Prostate gland (tissue), 2 donors: ENCODE results near the gene ZNF197. TPM values are rescaled to one million over a fixed set of nuclear protein-coding genes. Genes with fewer than 3 reads are reported as not detected.

ENCODE experiments used
- DNase-seq: peaks from one replicate; pipeline ENCODE4 v3.0.0-alpha.2; 2019; ENCODE audit warnings: low spot score
- H3K27ac ChIP-seq, 2 donors: fragments of 200-600 bp; sonication (generic); 2 replicates each; pipeline ENCODE4 v1.5.1; 2017 to 2019
- H3K27me3 ChIP-seq: fragments of 200-600 bp; sonication (generic); replicated peaks from 2 replicates; pipeline ENCODE4 v1.5.1; 2019; ENCODE audit not compliant: insufficient read depth
- H3K36me3 ChIP-seq, 2 donors: fragments of 200-600 bp; sonication (generic); 1 replicate in 1 of 2; 2 replicates in 1 of 2; pipeline versions ENCODE4 v1.5.1 to v1.8.1; 2017 to 2019
- H3K4me1 ChIP-seq: fragments of 200-600 bp; sonication (generic); replicated peaks from 2 replicates; pipeline ENCODE4 v1.5.1; 2019
- H3K4me3 ChIP-seq, 2 donors: fragments of 200-600 bp; sonication (generic); 2 replicates each; pipeline ENCODE4 v1.5.1; 2017 to 2019
- H3K9me3 ChIP-seq: fragments of 200-600 bp; sonication (generic); 2 replicates; pipeline ENCODE4 v1.5.1; 2017
- POLR2A ChIP-seq: fragments of 450-650 bp; IDR thresholded peaks from one replicate; pipeline ENCODE4 v1.6.1; 2016; ENCODE audit warnings: antibody characterized with exemption, mild to moderate bottlenecking
- POLR2AphosphoS5 ChIP-seq: sonication (generic); formaldehyde crosslinking; IDR thresholded peaks from one replicate; pipeline ENCODE4 v1.6.1; 2017; ENCODE audit warnings: antibody characterized with exemption
- WGBS: methylation state at CpG from one replicate; pipeline ENCODE4 v1.1.5; 2018; 5-methylcytosine and 5-hydroxymethylcytosine counted together
- intact Hi-C: fragments of 100-400 bp; cut with DNase I; formaldehyde crosslinking; loops from one replicate; pipeline ENCODE4 v1.14.2; 2022
- total RNA-seq, 2 donors: library from RNA; depleted of rRNA; stranded (reverse); fragments of >200 nt; gene quantifications; one replicate each; pipeline ENCODE4 v1.1.0, GENCODE V29; 2016
- TF ChIP-seq, protein P1 (sequence below), 4 experiments: fragments of 200-600 bp in 2 of 4; fragments of 450-650 bp in 2 of 4; sonication (generic) in 2 of 4; IDR thresholded peaks; 1 replicate in 3 of 4; 2 replicates in 1 of 4; pipeline ENCODE4 v1.5.1; 2016 to 2019; ENCODE audit warnings: antibody characterized with exemption in 4 of 4, mild to moderate bottlenecking in 2 of 4, moderate library complexity in 2 of 4

ZNF197 gene
- total RNA-seq, 2 donors from 2014 or later, result 16.9 to 20.6 TPM

GRCh38 chr3:44584646-44585501 is 40.0 kb upstream of the ZNF197 start, which contains the start of gene ZNF660:
Gene ZNF660 (plus strand): TSS chr3:44584964. CDS start chr3:44594194, 9,230 bp downstream.
- Histone ChIP-seq H3K4me1 (no peaks in the 10 kb centered on the region), H3K27ac (peak within 1 kb of the TSS; percentile 26 to 31), H3K9me3 (no peaks in the 10 kb centered on the region), H3K27me3 (no peaks in the 10 kb centered on the region), H3K36me3 (no peaks in the 10 kb centered on the region), H3K4me3 (peak within 1 kb of the TSS; percentile 43)
- TF ChIP-seq POLR2A (no peak), POLR2AphosphoS5 (peak; percentile 20)
- TF ChIP-seq, protein P1, sequence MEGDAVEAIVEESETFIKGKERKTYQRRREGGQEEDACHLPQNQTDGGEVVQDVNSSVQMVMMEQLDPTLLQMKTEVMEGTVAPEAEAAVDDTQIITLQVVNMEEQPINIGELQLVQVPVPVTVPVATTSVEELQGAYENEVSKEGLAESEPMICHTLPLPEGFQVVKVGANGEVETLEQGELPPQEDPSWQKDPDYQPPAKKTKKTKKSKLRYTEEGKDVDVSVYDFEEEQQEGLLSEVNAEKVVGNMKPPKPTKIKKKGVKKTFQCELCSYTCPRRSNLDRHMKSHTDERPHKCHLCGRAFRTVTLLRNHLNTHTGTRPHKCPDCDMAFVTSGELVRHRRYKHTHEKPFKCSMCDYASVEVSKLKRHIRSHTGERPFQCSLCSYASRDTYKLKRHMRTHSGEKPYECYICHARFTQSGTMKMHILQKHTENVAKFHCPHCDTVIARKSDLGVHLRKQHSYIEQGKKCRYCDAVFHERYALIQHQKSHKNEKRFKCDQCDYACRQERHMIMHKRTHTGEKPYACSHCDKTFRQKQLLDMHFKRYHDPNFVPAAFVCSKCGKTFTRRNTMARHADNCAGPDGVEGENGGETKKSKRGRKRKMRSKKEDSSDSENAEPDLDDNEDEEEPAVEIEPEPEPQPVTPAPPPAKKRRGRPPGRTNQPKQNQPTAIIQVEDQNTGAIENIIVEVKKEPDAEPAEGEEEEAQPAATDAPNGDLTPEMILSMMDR (IDR thresholded peaks at IDR 0.05), result no peak
- under 1% methylated on average over 39 of the region's 41 CpGs for WGBS
- intact Hi-C loops, result no loop called here
- DNase-seq, result no peak

- H3K36me3 ChIP-seq, result no peaks in the 10 kb centered on the region
- WGBS, result 68% methylated on average over 1 of the region's 1 CpG
- H3K4me1 ChIP-seq, result no peaks in the 10 kb centered on the region
- H3K27me3 ChIP-seq, result no peaks in the 10 kb centered on the region
- H3K4me3 ChIP-seq, result no peak overlapping the region
- intact Hi-C loops, result no loop called here
- H3K9me3 ChIP-seq, result no peaks in the 10 kb centered on the region
- H3K27ac ChIP-seq, result no peak overlapping the region
- DNase-seq, result no peak
- no peak for TF ChIP-seq POLR2AphosphoS5
- TF ChIP-seq, protein P1 (IDR thresholded peaks at IDR 0.05), result no peak
- TF ChIP-seq POLR2A, result no peak
These were observed 28.2 kb upstream of the ZNF197 start for GRCh38 chr3:44596621-44597020.

DNA sequence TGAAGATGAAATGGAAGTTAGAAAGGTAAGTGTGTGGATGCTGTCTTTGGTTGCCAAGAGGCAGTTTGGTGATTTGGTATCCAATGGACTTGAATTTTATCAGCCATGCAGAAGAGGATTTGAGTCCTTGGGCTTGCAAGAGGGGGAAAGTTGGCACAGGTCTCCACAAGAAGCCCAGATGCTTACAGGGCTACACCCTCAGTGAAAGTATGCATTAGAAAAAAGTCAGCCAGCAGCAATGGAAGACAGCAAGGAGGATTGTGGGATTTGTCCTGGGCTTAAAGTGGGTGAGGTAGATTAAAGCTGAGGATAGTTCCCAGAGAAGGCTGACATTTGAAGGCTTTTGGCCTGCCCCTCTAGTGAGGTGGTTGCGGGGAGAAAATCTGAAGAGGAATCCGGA is 23.1 kb upstream of the ZNF197 start:
- Histone ChIP-seq H3K36me3 (no peaks in the 10 kb centered on the region), H3K4me1 (no peaks in the 10 kb centered on the region), H3K27ac (no peak overlapping the region), H3K9me3 (no peaks in the 10 kb centered on the region), H3K27me3 (no peaks in the 10 kb centered on the region), H3K4me3 (no peak overlapping the region)
- WGBS, result 99% methylated on average over 2 of the region's 2 CpGs
- TF ChIP-seq POLR2A, result no peak
- TF ChIP-seq POLR2AphosphoS5, result no peak
- TF ChIP-seq, protein P1 (IDR thresholded peaks at IDR 0.05), result no peak
- no peak for DNase-seq
- intact Hi-C loops, result no loop called here

GRCh38 chr3:44612678-44613077 is 12.2 kb upstream of the ZNF197 start:
- no peaks in the 10 kb centered on the region for H3K4me1 ChIP-seq
- H3K27me3 ChIP-seq, result no peaks in the 10 kb centered on the region
- DNase-seq, result no peak
- H3K36me3 ChIP-seq, result no peaks in the 10 kb centered on the region
- no peak overlapping the region for H3K4me3 ChIP-seq
- H3K27ac ChIP-seq, result no peak overlapping the region
- H3K9me3 ChIP-seq, result no peaks in the 10 kb centered on the region
- TF ChIP-seq POLR2AphosphoS5 (no peak), POLR2A (no peak)
- TF ChIP-seq, protein P1 (IDR thresholded peaks at IDR 0.05), result no peak
- intact Hi-C loops, result no loop called here

DNA sequence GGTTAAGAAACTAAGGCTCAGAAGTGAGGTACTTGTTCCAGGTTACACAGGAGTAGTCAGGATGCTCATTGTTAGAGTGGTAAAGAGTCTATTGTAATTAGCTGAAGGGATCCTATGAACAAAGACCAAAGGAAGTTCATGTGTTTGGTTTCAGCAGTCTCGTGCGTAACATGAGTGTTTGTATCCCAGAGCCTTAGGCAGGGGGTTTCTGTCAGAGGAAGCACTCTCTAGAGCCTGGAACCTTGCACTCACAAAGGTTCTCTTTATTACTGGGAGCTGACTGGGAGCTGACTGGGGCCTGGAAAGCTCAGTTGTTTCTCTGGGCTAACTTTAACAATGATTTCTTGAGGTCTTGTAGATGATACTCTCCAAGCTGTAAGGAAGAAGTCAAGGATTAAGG is 3.9 kb downstream of the ZNF197 start:
- 76% methylated on average over 2 of the region's 2 CpGs for WGBS

More for the DNA sequence above, 3.9 kb downstream of the ZNF197 start:
- DNase-seq, result no peak
- H3K9me3 ChIP-seq, result no peaks in the 10 kb centered on the region
- TF ChIP-seq, protein P1 (IDR thresholded peaks at IDR 0.05), result no peak
- TF ChIP-seq POLR2A (no peak), POLR2AphosphoS5 (no peak)
- intact Hi-C loops, result no loop called here
- peaks cover 0 to 4% of the 10 kb centered on the region in 2 donors for H3K36me3 ChIP-seq
- H3K27me3 ChIP-seq, result no peaks in the 10 kb centered on the region
- no peak overlapping the region for H3K27ac ChIP-seq
- H3K4me3 ChIP-seq, result no peak overlapping the region
- peaks cover 3% of the 10 kb centered on the region for H3K4me1 ChIP-seq
